T-cell (primary cell): ENCODE measurements around the gene P2RX5. TPM values are rescaled to one million over a fixed set of nuclear protein-coding genes. Genes with fewer than 3 reads are reported as not detected.
"Not testable (repeated sequence)": the region's sequence is repeated elsewhere in the genome, so short reads cannot be mapped to it uniquely, and the experiment has no call there.

Source experiments
- ATAC-seq, 4 experiments: fragments of 200-7000 bp in 3 of 4; fragments of 150-1000 bp in 1 of 4; cut with Tn5 transposase; replicated peaks in 1 of 4; 1 replicate in 3 of 4; 2 replicates in 1 of 4; pipeline ENCODE4 v1.10.0; 2021; ENCODE audit warnings: moderate library complexity in 3 of 4, mild to moderate bottlenecking in 2 of 4, moderate number of reproducible peaks in 1 of 4
- CTCF ChIA-PET, 2 donors: fragments of 300-600 bp; sonication (Branson Sonifier 250); formaldehyde crosslinking; loops; one replicate each; lab custom pipeline; 2022; ENCODE audit warnings: antibody characterized with exemption in 2 of 2; lab: Charles Lee
- POLR2A ChIA-PET, 2 donors: fragments of 300-600 bp; sonication (Branson Sonifier 250); formaldehyde crosslinking; loops; one replicate each; lab custom pipeline; 2022; ENCODE audit warnings: antibody characterized with exemption in 2 of 2; lab: Charles Lee
- DNase-seq, 35 experiments: peaks; one replicate each; pipeline versions ENCODE4 v3.0.0 to v3.0.0-alpha.2; 2013 to 2023
- H3K27ac ChIP-seq: one replicate; pipeline ENCODE4 v1.5.1; 2013; ENCODE audit warnings: low read length
- H3K27me3 ChIP-seq, 2 experiments: replicated peaks in 1 of 2; 1 replicate in 1 of 2; 2 replicates in 1 of 2; pipeline versions ENCODE4 v1.6.1 to v1.7.0; 2013; ENCODE audit warnings: low read length in 1 of 2, mixed read lengths in 1 of 2; ENCODE audit not compliant: control insufficient read depth in 2 of 2, insufficient read depth in 2 of 2; ENCODE audit errors: extremely low read depth in 1 of 2
- H3K36me3 ChIP-seq, 2 donors: 1 replicate in 1 of 2; 2 replicates in 1 of 2; pipeline versions ENCODE4 v1.6.1 to v1.7.0; 2013; ENCODE audit warnings: low read length in 1 of 2; ENCODE audit not compliant: control insufficient read depth in 2 of 2, insufficient read depth in 1 of 2; ENCODE audit errors: extremely low read depth in 1 of 2
- H3K4me1 ChIP-seq, 2 experiments: 1 replicate in 1 of 2; 2 replicates in 1 of 2; pipeline versions ENCODE4 v1.6.1 to v1.7.0; 2013; ENCODE audit warnings: low read length in 2 of 2, mixed read lengths in 1 of 2; ENCODE audit not compliant: insufficient read depth in 2 of 2, control insufficient read depth in 1 of 2; ENCODE audit errors: extremely low read depth in 1 of 2
- H3K4me3 ChIP-seq, 2 donors: 1 replicate in 1 of 2; 2 replicates in 1 of 2; pipeline versions ENCODE4 v1.5.1 to v1.7.0; 2013; ENCODE audit warnings: mild to moderate bottlenecking in 2 of 2, low read length in 1 of 2, moderate library complexity in 1 of 2; ENCODE audit not compliant: control insufficient read depth in 1 of 2; ENCODE audit errors: extremely low read depth in 1 of 2
- H3K9me3 ChIP-seq: 2 replicates; pipeline ENCODE4 v1.7.0; 2013
- H3K27ac Mint-ChIP-seq, 2 donors: one replicate each; pipeline ENCODE4 v1.8.0; 2020 to 2021; ENCODE audit warnings: mild to moderate bottlenecking in 2 of 2, mixed read lengths in 2 of 2
- H3K27me3 Mint-ChIP-seq, 2 donors: one replicate each; pipeline ENCODE4 v1.8.0; 2021 to 2022; ENCODE audit warnings: mixed read lengths in 2 of 2
- H3K36me3 Mint-ChIP-seq: one replicate; pipeline ENCODE4 v1.8.0; 2021; ENCODE audit warnings: mixed read lengths
- H3K4me1 Mint-ChIP-seq, 3 donors: one replicate each; pipeline ENCODE4 v1.8.0; 2020 to 2022; ENCODE audit warnings: mixed read lengths in 3 of 3, mild to moderate bottlenecking in 1 of 3
- H3K4me3 Mint-ChIP-seq, 3 donors: one replicate each; pipeline ENCODE4 v1.8.0; 2020 to 2022; ENCODE audit warnings: mild to moderate bottlenecking in 3 of 3, mixed read lengths in 3 of 3, moderate library complexity in 3 of 3
- H3K9me3 Mint-ChIP-seq, 3 donors: one replicate each; pipeline ENCODE4 v1.8.0; 2020 to 2022; ENCODE audit warnings: mixed read lengths in 3 of 3
- WGBS: methylation state at CpG from one replicate; pipeline ENCODE4 v1.1.5; 2013; ENCODE audit warnings: missing lambda C conversion rate; ENCODE audit not compliant: insufficient coverage; 5-methylcytosine and 5-hydroxymethylcytosine counted together
- total RNA-seq, 35 experiments: library from RNA in 6 of 35; stranded (reverse) in 6 of 35; fragments of 120-200 nt in 1 of 35; gene quantifications; one replicate each; pipeline versions ENCODE4 v1.2.1 to v1.2.4 and lab custom pipeline; 2013 to 2026

The P2RX5 gene
- total RNA-seq, 5 donors from 2014 or later (not counting 1 experiment from before 2014, with no cell fraction given), result 19.6 to 35.6 (median 29.9) TPM

- Mint-ChIP-seq H3K36me3 (no peaks in the 10 kb centered on the region), H3K9me3 (no peaks in the 10 kb centered on the region), H3K4me1 (peaks cover 34 to 46% (median 38%) of the 10 kb centered on the region in 3 donors), H3K27me3 (no peaks in the 10 kb centered on the region), H3K4me3 (peak overlapping the region in 2 of 3 donors; percentile 36 to 52), H3K27ac (peak overlapping the region; percentile 66 to 79)
- ATAC-seq, result peak; percentile 75 to 85 (median 81)
- peak overlapping the region; percentile 34 for H3K27ac ChIP-seq
- POLR2A ChIA-PET, result interaction anchor here in 1 of 2 donors (0.6 kb wide), 1 partner anchor 405 kb away, joined by 3 read pairs; no protein-coding TSS in a partner anchor
- H3K36me3 ChIP-seq, result no peaks in the 10 kb centered on the region
- CTCF ChIA-PET, result interaction anchor here (0.5 to 8.0 kb wide), 19 partner anchors 12 to 1900 kb away, joined by 3 to 109 read pairs (median 6); partner anchors contain the start of genes HASPIN (in 1 of the 2) and NCBP3 (in 1 of the 2)
- H3K4me3 ChIP-seq, result no peak overlapping the region
- no peaks in the 10 kb centered on the region for H3K27me3 ChIP-seq
- H3K4me1 ChIP-seq, result peaks cover 11 to 41% of the 10 kb centered on the region in 2 experiments
- 20% methylated on average over 10 of the region's 16 CpGs for WGBS
- H3K9me3 ChIP-seq, result no peaks in the 10 kb centered on the region
- DNase-seq, result peak in 33 of 35 experiments; percentile 32 to 75 (median 51)
Observed at GRCh38 chr17:3738562-3739295, 42.8 kb upstream of the P2RX5 start.

- 96% methylated on average over 4 of the region's 8 CpGs for WGBS
- H3K9me3 ChIP-seq, result no peaks in the 10 kb centered on the region
- no peaks in the 10 kb centered on the region for H3K27me3 ChIP-seq
- Mint-ChIP-seq H3K9me3 (no peaks in the 10 kb centered on the region), H3K36me3 (no peaks in the 10 kb centered on the region), H3K4me3 (no peak overlapping the region), H3K4me1 (peaks cover 29 to 32% (median 30%) of the 10 kb centered on the region in 3 donors), H3K27me3 (no peaks in the 10 kb centered on the region), H3K27ac (no peak overlapping the region)
- POLR2A ChIA-PET, result no interaction called here
- ATAC-seq, result no peak
- peaks cover 6 to 31% of the 10 kb centered on the region in 2 experiments for H3K4me1 ChIP-seq
- no peaks in the 10 kb centered on the region for H3K36me3 ChIP-seq
- H3K27ac ChIP-seq, result no peak overlapping the region
- CTCF ChIA-PET, result interaction anchor here (0.6 to 8.0 kb wide), 3 partner anchors 92 to 99 kb away, joined by 5 to 109 read pairs (median 7); no protein-coding TSS in a partner anchor
- H3K4me3 ChIP-seq, result no peak overlapping the region
- no peak for DNase-seq
Observed at GRCh38 chr17:3735515-3735914, 39.6 kb upstream of the P2RX5 start.

DNA sequence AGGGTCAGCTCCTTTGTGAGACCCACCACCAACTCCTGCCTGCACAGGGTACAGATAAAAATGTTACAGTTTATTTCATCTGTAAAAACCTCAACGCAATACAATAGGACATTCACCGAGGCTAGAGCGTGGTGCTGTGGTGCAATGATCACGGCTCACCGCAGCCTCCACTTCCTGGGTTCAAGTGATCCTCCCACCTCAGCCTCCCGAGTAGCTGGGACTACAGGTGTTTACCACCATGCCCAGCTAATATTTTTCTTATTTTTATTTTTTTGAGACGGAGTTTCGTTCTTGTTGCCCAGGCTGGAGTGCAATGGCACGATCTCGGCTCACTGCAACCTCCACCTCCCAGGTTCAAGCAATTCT is 38.9 kb upstream of the P2RX5 start:
- H3K9me3 ChIP-seq, H3K36me3 ChIP-seq, H3K9me3 Mint-ChIP-seq, POLR2A ChIA-PET, H3K27me3 ChIP-seq, H3K36me3 Mint-ChIP-seq, DNase-seq, H3K4me3 ChIP-seq, H3K27me3 Mint-ChIP-seq, ATAC-seq, H3K27ac ChIP-seq, H3K27ac Mint-ChIP-seq, H3K4me3 Mint-ChIP-seq: not testable (repeated sequence)
- peaks cover 6 to 25% of the 10 kb centered on the region in 2 experiments for H3K4me1 ChIP-seq
- peaks cover 23 to 28% (median 23%) of the 10 kb centered on the region in 3 donors for H3K4me1 Mint-ChIP-seq
- CTCF ChIA-PET, result interaction anchor here (0.7 to 8.0 kb wide), 3 partner anchors 11 to 93 kb away, joined by 3 to 109 read pairs (median 7); no protein-coding TSS in a partner anchor
- 88% methylated on average over 7 of the region's 10 CpGs for WGBS

DNA sequence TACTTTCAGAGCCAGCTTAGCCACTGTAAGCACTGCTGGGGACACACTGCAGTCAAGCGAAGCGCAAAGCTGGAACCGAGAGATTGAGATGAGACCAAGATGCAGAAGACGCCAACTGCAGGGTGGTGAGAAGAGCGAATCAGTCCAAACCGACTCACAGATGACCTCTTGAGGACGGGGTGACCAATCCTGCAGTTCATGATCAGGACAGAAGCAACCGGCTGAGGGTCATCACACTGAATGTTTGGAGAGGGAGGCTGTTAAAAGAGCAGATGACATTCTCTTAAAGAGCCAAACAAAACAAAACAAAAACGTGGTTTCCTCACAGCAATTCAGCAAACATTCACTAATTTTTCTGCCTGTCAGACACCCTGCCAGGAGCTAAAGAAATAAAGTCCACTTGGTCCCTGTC is 36.3 kb upstream of the P2RX5 start:
- H3K27ac ChIP-seq, result no peak overlapping the region
- peaks cover 0 to 1% (median 0%) of the 10 kb centered on the region in 3 donors for H3K4me1 Mint-ChIP-seq
- no peak overlapping the region for H3K4me3 Mint-ChIP-seq
- H3K4me1 ChIP-seq, result no peaks in the 10 kb centered on the region
- no peaks in the 10 kb centered on the region for H3K27me3 Mint-ChIP-seq
- no peaks in the 10 kb centered on the region for H3K9me3 ChIP-seq
- H3K9me3 Mint-ChIP-seq, result no peaks in the 10 kb centered on the region
- no peaks in the 10 kb centered on the region for H3K36me3 ChIP-seq
- DNase-seq (no peak), ATAC-seq (no peak)
- H3K27ac Mint-ChIP-seq, result no peak overlapping the region
- WGBS, result 76% methylated on average over 7 of the region's 9 CpGs
- H3K36me3 Mint-ChIP-seq, result no peaks in the 10 kb centered on the region
- no peak overlapping the region for H3K4me3 ChIP-seq
- ChIA-PET POLR2A (interaction anchor here in 1 of 2 donors (0.5 kb wide), 1 partner anchor 179 kb away, joined by 3 read pairs; no protein-coding TSS in a partner anchor), CTCF (interaction anchor here in 1 of 2 donors (0.6 to 1.1 kb wide), 2 partner anchors 94 to 121 kb away, joined by 4 to 5 read pairs; no protein-coding TSS in a partner anchor)
- no peaks in the 10 kb centered on the region for H3K27me3 ChIP-seq

DNA sequence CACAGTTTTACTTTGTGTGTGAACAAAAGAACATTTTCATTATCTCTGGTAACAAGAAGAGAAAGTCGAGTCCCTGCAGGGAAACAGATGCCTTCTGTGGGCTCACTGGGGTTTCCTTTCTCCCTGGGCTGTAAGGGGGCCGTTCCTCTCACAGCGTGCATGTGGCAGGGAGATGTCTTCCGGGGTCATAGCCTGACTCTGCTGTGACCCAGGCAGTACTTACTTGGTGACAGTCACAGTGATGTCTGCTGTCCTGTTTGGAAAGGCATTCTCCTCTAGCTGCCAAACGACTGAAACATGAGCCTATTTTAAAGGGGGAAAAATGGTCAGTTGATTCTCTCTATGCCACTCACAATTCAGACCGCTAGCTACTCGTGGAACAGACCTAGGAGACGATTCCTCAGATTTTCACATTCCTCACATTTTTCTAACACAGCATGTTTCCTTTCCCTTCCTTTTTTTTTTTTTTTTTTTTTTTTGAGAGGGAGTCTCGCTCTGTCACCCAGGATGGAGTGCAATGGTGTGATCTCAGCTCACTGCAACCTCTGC is 35.0 kb upstream of the P2RX5 start:
- H3K4me3 Mint-ChIP-seq, result no peak overlapping the region
- Histone ChIP-seq H3K27me3 (no peaks in the 10 kb centered on the region), H3K9me3 (no peaks in the 10 kb centered on the region), H3K4me1 (no peaks in the 10 kb centered on the region), H3K27ac (no peak overlapping the region), H3K4me3 (no peak overlapping the region), H3K36me3 (no peaks in the 10 kb centered on the region)
- no peaks in the 10 kb centered on the region for H3K27me3 Mint-ChIP-seq
- no peak for ATAC-seq
- POLR2A ChIA-PET, result no interaction called here
- no peak for DNase-seq
- no peak overlapping the region for H3K27ac Mint-ChIP-seq
- no peaks in the 10 kb centered on the region for H3K4me1 Mint-ChIP-seq
- no peaks in the 10 kb centered on the region for H3K36me3 Mint-ChIP-seq
- CTCF ChIA-PET, result no interaction called here
- 60% methylated on average over 3 of the region's 9 CpGs for WGBS
- H3K9me3 Mint-ChIP-seq, result no peaks in the 10 kb centered on the region

- WGBS, result 100% methylated on average over 1 of the region's 6 CpGs
- Mint-ChIP-seq H3K27ac (no peak overlapping the region), H3K36me3 (no peaks in the 10 kb centered on the region), H3K27me3 (no peaks in the 10 kb centered on the region), H3K9me3 (no peaks in the 10 kb centered on the region), H3K4me1 (peaks cover 0 to 5% (median 0%) of the 10 kb centered on the region in 3 donors), H3K4me3 (no peak overlapping the region)
- ATAC-seq (no peak), DNase-seq (no peak)
- no peaks in the 10 kb centered on the region for H3K9me3 ChIP-seq
- POLR2A ChIA-PET, result no interaction called here
- peaks cover 0 to under 1% of the 10 kb centered on the region in 2 experiments for H3K4me1 ChIP-seq
- CTCF ChIA-PET, result no interaction called here
- H3K27me3 ChIP-seq, result no peaks in the 10 kb centered on the region
- H3K36me3 ChIP-seq, result no peaks in the 10 kb centered on the region
- H3K27ac ChIP-seq, result no peak overlapping the region
- H3K4me3 ChIP-seq, result no peak overlapping the region
Observed at GRCh38 chr17:3729881-3730280, 33.9 kb upstream of the P2RX5 start.
